ENCODE data around the gene PAX1. TPM values are rescaled to one million over a fixed set of nuclear protein-coding genes. Genes with fewer than 3 reads are reported as not detected.

PAX1 gene
- total RNA-seq, 1 donor from 2014 or later: not detected

GRCh38 chr20:21741266-21741665, 35.8 kb downstream of the PAX1 start:
- H3K27me3 Mint-ChIP-seq (ENCODE audit: low read depth): no peaks in the 10 kb centered on the region
- H3K9me3 Mint-ChIP-seq: peaks cover 19% of the 10 kb centered on the region
- no peaks in the 10 kb centered on the region for H3K36me3 Mint-ChIP-seq
- TF ChIP-seq CTCF (IDR thresholded peaks at IDR 0.05; ENCODE audit: unreplicated experiment): no peak
- no peak for DNase-seq (ENCODE audit: low spot score in 2 of 2, unreplicated experiment in 2 of 2)
- H3K4me3 Mint-ChIP-seq: no peak overlapping the region
- no peak overlapping the region for H3K27ac Mint-ChIP-seq
- peaks cover 5% of the 10 kb centered on the region for H3K4me1 Mint-ChIP-seq

GRCh38 chr20:21762646-21763045, 57.2 kb downstream of the PAX1 start:
- no peak for DNase-seq (ENCODE audit: low spot score in 2 of 2, unreplicated experiment in 2 of 2)
- H3K4me1 Mint-ChIP-seq: peaks cover 18% of the 10 kb centered on the region
- H3K27me3 Mint-ChIP-seq (ENCODE audit: low read depth): peaks cover 5% of the 10 kb centered on the region
- no peak overlapping the region for H3K4me3 Mint-ChIP-seq
- H3K27ac Mint-ChIP-seq: no peak overlapping the region
- no peak for TF ChIP-seq CTCF (IDR thresholded peaks at IDR 0.05; ENCODE audit: unreplicated experiment)
- H3K36me3 Mint-ChIP-seq: no peaks in the 10 kb centered on the region
- no peaks in the 10 kb centered on the region for H3K9me3 Mint-ChIP-seq

GRCh38 chr20:21767200-21767738, 61.8 kb downstream of the PAX1 start:
- DNase-seq (ENCODE audit: low spot score in 2 of 2, unreplicated experiment in 2 of 2): no peak
- Mint-ChIP-seq H3K9me3 (no peaks in the 10 kb centered on the region), H3K27ac (no peak overlapping the region), H3K4me3 (peak overlapping the region; percentile 53), H3K4me1 (peaks cover 13% of the 10 kb centered on the region), H3K36me3 (no peaks in the 10 kb centered on the region), H3K27me3 (ENCODE audit: low read depth) (peaks cover 18% of the 10 kb centered on the region)
- TF ChIP-seq CTCF (IDR thresholded peaks at IDR 0.05; ENCODE audit: unreplicated experiment): no peak

- peaks cover 8% of the 10 kb centered on the region for H3K4me1 Mint-ChIP-seq
- H3K4me3 Mint-ChIP-seq: peak overlapping the region; percentile 53
- DNase-seq (ENCODE audit: low spot score in 2 of 2, unreplicated experiment in 2 of 2): peak; percentile 37 to 76
- no peaks in the 10 kb centered on the region for H3K9me3 Mint-ChIP-seq
- H3K27me3 Mint-ChIP-seq (ENCODE audit: low read depth): peaks cover 18% of the 10 kb centered on the region
- peak; percentile 55 for TF ChIP-seq CTCF (IDR thresholded peaks at IDR 0.05; ENCODE audit: unreplicated experiment)
- no peaks in the 10 kb centered on the region for H3K36me3 Mint-ChIP-seq
- H3K27ac Mint-ChIP-seq: no peak overlapping the region
Observed at GRCh38 chr20:21767739-21768223, 62.3 kb downstream of the PAX1 start.

Other genes starting within 250 kb of the PAX1 start
- not detected in 3 replicates for gene NKX2-2, start 191.6 kb upstream of the PAX1 start, total RNA-seq

Measured in mesothelial cell of epicardium (in vitro differentiated cells).